Esophagus squamous epithelium (tissue), 4 donors: Measurements from ENCODE around the gene NUDT19.

Experiments
- CTCF ChIP-seq, 6 experiments: fragments of 450-650 bp in 4 of 6; fragments of 200-600 bp in 2 of 6; sonication (generic) in 2 of 6; IDR thresholded peaks; one replicate each; pipeline ENCODE4 v1.5.1; 2016 to 2019; ENCODE audit warnings: antibody characterized with exemption in 6 of 6, mild to moderate bottlenecking in 4 of 6, moderate library complexity in 4 of 6
- POLR2A ChIP-seq, 4 donors: fragments of 450-650 bp; IDR thresholded peaks; one replicate each; pipeline ENCODE4 v1.6.1; 2017; ENCODE audit warnings: antibody characterized with exemption in 4 of 4, mild to moderate bottlenecking in 4 of 4, moderate library complexity in 3 of 4

DNA sequence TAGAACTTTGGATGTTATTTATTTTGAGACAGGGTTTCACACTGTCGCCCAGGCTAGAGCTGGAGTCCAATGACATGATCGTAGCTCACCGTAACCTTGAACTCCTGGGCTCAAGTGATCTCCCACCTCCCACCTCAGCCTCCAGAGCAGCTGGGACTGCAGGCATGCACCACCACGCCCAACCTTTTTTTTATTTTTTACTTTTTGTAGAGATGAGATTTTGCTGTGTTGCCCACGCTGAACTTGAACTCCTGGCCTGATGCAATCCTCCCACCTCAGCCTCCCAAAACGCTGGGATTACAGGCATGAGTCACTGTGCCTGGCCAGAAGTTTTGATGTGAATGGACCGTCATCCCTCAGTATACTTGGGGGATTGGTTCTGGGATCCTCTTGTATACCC lies 30.3 kb upstream of the NUDT19 start:
- TF ChIP-seq POLR2A (IDR thresholded peaks at IDR 0.05) (no peak), CTCF (IDR thresholded peaks at IDR 0.05) (no peak)
